Ureter (tissue), 1 donor: Measurements from ENCODE around the gene PRRX2. TPM values are rescaled to one million over a fixed set of nuclear protein-coding genes. Genes with fewer than 3 reads are reported as not detected.
A peak's percentile ranks its signal among the peaks of the same experiment; 100 is the strongest.
"Not testable (repeated sequence)": the region's sequence is repeated elsewhere in the genome, so short reads cannot be mapped to it uniquely, and the experiment has no call there.

ENCODE experiments used
- DNase-seq: peaks from one replicate; pipeline ENCODE4 v3.0.0-alpha.2; 2020; ENCODE audit warnings: low spot score
- total RNA-seq: library from RNA; stranded (reverse); gene quantifications from one replicate; pipeline ENCODE4 v1.2.4, GENCODE V29; 2023
- donor health status: DM: yes; HTN: yes; CAD: no.

The PRRX2 gene
- total RNA-seq, 1 donor from 2014 or later = 6.5 TPM

DNA sequence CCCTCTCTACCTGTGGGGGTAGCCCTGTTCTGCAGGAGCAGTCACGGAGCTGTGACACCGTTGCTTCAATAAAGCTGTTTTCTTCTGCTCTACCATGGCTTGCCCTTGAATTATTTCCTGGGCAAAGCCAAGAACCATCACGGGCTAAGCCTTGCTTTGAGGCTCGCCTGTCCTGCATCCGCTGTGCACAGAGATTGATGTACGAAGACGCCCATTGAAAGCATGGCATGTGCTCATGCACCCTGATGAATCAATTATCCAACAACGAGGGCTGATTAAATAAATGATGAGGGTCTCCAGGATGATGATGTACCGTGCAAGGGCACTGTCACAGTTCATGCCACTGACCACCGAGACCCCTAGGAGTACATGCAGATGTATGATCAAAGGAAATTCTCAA lies 66.7 kb downstream of the PRRX2 start:
- DNase-seq = no peak

DNA sequence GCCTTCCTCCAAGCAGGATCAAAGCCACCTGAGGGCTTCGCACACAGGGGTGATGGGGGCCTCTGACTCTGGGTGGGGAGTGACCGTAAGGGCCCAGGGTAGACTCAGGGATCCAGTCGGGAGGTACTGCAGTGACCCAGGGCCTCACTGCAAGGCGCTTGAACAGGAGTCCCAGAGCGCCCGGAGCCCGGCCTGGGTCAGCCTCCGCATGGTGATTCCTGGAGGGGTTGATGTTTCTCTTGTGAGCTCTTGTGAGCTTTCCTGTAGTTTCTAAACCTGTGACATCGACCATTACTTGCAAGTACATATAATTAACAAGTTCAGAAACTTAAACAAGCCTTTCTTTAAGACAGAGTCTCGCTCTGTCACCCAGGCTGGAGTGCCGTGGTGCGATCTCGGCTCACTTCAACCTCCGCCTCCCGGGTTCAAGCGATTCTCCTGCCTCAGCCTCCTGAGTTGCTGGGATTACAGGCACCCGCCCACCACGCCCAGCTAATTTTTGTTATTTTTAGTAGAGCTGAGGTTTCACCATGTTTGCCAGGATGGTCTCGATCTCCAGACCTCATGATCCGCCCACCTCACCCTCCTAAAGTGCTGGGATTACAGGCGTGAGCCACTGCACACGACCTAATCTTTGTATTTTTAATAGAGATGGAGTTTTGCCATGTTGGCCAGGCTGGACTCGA lies 67.6 kb downstream of the PRRX2 start:
- DNase-seq = no peak

DNA sequence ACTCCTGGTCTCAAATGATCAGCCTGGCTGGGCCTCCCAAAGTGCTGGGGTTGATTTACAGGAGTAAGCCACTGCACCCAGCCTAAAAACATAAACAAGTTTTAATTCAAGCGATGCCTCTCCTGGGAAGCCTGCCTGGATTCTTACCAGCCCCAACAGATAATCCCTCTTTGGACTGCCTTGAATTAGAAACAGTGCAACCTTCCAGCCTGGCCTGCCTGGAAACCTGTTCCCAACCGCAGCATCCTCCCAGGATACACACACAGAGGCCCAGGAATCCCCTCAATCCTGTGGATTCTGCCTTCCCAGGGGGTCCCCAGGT lies 68.1 kb downstream of the PRRX2 start:
- DNase-seq = no peak

DNA sequence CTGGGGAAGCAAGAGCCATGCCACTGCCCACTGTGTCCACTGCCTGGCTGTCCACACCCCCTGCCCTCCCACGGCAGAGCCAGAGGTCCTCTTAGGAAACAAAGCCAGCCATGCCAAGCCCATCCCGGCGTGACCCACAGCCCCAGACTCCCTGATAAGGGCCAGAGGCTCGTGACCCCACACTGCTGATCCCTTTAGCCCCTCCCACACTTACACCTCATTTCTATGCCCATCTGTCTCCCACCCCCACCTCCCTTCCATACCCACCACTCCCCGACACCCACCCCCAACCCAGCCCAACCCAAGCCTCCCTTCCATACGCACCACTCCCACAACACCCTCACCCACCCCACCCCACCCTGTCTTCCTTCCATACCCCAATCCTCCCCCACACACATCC lies 70.1 kb downstream of the PRRX2 start:
- DNase-seq = no peak

DNA sequence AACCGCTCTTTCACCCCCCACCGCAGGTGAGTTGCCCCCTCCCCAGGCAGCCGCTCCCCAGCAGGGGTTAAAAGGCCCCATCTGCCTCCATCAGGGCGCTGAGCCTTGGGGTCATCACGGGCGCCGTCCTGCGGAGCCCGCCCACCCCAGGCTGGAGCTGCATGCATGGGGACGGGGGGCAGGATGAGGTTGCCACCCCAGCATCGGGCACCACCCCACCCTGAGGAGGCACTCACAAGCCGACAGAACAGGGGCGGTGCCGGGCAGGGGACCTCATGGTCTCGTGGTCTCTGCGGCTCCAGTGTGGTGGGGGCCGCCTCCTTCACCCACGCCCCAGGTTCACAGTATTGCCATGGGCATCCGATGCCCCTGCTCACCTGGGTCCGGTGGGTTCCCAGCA lies 70.9 kb downstream of the PRRX2 start:
- no peak for DNase-seq

DNA sequence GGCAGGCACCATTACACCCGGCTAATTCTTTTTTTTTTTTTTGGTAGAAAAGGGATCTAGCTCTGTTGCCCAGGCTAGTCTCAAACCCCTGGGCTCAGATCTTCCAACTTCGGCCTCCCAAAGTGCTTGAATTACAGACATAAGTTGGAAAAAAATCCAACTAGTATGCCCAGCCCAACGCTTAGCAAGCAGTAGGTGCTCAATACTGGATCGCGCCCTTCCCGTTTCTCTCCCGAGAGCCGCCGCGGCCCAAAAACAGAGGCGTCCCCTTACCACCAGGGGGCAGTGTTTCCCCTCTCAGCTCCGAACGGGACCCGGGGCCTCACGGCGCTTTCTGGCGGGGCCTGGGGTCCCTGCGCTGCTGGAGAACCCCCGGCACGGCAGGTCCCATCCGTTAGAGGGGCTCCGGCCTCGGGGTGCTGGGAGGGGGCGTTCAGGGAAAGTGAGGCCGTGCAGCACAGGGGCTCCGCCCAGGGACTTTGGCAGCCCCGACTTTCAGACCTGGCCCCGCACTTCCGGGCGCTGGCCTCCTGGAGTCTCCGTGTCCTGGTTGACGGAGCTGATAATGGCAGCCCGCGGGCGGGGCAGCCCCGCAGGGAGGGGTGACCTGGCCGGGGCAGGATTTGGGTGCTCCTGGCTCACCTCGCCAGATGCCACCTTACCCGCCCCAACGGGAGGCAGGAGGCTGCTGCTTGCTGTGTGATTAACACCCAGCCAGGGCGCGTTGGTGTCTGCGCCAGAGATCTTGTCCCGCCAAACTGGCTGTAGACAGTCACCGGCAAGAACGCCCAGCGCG lies 72.2 kb downstream of the PRRX2 start:
- DNase-seq = peak; percentile 90

DNA sequence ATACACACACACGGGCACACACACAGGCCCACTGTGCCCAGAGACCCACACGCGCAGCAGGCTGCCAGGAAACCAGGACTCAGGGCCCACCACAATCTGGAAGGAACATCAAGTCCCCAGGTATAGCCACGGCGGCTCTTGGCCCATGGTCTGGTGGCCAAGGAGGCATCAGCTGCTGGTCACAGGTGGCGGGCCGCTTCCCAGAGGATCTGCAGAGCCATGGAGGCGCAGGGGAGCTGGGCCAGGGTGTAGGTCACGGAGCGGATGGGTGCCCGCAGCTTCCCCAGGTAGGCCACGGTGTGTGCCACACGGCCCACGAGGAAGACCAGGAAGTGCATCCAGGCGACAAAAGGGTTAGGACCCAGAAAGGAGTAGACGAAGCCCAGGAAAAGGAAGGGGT lies 74.0 kb downstream of the PRRX2 start:
- DNase-seq = no peak

DNA sequence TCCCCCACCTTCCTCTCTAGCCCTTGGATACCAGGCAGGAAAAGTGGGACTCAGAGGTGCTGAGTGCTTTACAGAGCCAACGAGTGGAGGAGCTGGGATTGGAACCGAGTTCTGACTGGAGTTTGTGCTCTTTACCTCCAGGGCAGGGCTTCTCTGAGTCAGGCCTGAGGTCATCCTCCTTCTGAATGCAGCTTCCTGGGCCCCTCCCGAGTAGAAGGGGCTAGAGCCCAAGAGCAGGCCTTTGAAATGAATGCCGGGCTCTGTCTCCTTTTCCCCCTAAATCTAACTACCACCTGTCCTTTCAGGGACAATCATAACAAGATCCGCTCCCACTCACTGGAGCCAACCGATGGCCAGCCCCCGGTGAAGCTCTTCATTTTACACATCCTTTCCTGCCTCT lies 74.7 kb downstream of the PRRX2 start:
- no peak for DNase-seq

DNA sequence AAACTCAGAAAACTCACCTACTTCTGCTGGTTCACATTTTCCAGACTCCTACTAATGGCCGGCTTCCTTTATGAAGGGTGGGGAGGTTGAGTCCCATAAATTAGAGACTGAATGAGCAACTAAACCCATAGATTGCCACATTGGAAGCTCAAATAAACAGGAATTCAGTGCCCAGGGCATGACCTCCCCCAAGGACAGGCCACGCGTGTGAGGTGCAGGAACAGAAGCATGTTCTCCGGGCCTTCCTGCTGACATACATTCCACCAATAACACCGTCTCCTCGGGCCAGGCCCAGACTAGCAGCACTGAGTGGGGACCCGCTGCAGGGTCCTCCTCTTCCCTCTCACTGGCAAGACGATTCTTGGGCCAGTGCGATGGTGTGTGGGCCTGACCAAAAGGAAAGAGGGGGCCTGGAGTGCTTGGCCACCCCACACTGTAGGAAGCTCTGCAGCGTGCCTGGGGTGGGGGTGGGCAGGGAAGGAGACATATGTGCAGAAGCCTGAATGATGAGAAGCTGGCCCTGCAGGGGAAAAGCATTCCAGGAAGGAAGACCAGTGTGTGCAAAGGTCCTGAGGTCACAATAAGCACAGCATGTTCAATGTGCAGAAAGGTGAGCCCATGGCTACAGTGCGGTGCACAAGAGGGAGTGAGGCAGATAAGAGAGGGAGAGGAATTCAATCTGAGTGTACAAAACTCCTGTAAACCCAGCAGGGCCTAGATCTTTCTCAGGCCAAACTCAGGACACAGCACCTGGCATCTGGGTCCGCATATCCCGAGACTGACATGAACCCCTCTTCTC lies 75.4 kb downstream of the PRRX2 start:
- DNase-seq = no peak

DNA sequence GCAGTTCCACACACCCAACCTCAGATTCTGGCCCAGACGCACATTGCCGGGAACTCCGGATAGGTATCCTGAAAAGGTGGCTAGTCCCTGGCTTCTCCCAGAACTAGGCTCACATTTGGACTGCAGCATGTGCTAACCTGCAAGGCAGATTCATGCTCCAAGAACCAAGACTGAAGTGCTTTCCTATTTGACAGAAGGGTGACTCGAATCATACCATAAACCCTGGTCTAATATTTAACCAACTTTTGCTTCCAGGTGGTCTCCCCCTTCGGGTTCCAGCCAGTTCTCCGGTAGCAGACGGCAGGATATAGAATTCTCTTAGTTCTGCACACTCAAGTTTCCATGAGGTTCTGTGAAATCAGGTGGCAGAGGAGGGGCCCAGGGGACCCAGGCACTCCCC lies 79.8 kb downstream of the PRRX2 start:
- no peak for DNase-seq

DNA sequence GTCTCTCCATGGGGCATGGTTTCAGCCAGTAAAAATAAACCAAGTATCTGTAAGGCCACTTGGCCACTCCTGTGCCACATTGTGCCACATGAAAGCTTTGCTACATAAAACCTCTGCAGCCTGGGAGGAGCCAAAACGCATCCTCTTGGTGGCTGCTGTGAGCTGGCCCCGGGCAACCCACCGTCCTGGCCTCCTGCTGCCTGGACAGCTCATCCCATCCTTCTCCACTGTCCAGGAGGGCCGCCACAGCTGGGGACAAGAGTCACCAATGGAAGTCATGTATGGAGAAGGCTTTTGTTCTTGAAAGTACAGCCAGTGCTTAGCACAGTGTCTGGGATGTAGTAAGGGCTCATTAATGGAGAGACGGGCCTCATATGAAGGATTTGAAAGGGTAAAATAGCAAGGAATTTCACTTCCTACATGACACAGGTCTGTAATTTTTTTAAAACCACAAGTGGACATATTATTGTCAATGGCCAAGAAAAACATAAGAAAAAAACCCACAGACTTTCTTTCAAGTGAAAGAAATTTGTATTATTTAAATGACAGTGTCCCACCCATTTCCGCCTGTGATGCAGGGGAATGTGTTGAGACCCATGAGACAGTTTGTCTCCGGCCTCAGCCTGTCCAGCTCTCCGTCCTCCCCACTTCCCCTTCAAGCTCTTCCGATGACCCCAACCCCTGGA lies 80.8 kb downstream of the PRRX2 start:
- DNase-seq = no peak

DNA sequence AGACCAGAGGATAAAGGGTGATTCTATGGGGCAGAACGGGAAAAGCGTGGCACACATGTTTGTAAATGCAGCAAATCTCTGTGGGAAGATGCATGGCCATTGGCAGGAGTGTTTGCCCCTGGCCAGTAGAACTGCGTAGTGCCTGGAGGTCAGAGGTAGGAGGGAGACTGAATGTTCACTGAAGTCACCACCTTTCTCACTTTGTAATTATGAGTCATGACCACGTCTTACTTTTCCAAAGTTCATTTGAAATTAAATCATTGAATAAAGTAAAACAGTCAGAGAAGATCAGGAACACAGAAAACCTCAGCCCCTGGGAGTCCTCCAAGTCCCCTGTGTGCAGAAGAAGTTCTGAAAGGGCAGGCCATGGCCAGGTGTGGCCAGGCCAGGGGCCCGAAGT lies 82.8 kb downstream of the PRRX2 start:
- DNase-seq = no peak

DNA sequence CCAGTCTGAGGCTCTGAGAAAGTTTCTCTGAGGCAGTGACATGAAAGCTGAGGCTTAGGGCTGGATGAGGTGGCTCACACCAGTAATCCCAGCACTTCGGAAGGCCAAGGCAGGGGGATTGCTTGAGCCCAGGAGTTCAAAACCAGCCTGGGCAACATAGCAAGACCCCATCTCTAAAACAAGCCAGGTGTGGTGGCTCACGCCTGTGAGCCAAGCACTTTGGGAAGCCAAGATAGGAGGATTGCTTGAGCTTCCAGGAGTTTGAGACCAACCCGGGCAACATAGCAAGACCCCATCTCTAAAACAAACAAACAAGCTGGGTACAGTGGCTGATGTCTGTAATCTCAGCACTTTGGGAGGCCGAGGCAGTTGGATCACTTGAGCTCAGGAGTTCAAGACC lies 83.6 kb downstream of the PRRX2 start:
- not testable (repeated sequence) for DNase-seq

DNA sequence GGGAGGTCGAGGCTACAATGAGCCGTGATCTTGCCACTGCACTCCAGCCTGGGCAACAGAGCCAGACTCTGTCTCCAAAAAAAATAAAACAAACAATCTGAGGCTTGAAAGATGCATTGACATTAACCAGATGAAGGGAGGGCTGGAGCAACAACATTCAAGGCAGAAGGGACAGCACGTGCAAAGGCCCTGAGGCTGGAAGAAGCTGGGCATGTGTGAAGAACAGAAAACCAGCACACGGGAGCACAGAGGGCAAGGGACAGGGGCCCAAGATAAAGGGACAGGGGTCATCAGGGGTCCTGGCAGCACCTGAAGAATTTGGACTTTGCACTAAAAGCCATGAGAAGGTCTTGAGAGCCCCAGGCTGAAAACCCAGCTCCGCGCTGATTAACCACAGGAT lies 84.1 kb downstream of the PRRX2 start:
- DNase-seq = no peak

DNA sequence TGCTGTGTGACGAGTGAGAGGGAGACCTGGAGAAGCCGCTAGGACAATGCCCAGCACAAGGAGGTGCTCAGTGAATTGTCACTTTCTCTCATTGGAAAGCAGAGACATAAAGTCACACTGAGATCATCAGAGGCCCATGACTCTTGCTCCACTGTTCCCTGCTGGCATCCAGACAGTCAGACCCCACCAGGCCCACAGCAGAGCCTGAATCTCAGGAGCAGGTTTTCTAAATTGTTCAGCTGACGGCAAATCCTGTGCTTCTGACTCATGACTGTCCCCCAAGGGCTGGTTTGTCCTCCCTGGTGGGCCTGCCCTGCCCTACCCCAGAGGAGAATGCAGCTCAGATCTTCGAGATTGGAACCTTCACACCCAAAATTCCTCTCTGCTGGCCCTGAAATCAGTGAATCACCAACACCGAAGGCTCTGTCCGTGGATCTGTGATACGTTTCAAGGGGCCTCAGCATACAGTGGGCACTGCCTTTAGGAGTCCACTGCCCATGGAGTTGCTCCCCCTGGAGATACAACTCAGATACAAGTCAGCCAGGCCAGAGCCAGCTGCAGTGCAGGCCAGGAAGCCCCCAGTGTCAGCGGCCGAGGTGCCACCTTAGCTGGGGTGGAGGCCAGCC lies 84.7 kb downstream of the PRRX2 start:
- DNase-seq = no peak

DNA sequence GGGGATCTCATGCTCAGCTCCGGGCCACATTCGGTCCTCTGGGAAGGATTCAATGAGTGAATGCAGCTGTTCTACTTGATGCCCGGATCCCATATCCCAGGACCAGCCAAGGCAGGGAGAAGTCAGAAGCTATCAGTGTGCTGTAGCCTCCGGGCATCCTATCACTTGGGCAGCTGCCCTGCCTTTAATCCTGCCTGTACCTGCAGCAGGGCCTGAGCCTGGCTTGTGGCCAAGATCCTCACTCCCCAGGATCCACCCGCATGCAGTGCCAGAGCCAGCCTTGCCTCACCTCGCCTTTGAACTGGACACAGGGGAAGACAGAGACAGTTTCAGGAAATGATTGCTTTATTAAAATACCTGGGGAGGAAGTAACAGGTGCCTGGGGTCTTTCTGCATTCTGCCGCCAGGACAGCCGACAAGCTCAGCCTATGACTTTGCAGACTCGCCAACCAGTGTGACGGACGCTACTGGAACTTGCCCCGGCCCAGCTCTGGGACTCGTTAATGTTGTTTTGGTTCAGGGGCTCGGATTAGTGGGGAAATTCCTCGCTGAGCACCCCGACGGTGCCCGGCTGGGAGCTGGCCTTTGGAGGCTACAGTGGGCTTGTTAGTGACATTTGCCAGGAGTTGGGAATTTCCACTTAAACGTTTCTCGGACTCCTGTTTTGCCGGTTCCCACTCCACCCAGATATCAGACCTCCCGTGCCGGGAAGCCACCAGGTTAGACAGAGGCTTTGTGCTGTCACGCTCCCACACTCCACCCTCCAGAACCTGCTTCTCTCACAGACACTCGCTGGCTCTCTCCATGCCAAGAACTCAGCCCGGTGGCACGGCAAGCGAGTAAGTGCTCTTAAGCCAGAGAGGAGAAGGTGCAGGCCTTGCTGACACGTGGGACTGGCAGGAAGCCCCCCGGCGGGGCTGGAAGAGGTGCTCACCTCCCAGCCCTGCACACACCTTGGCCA lies 86.7 kb downstream of the PRRX2 start:
- DNase-seq = peak; percentile 86

DNA sequence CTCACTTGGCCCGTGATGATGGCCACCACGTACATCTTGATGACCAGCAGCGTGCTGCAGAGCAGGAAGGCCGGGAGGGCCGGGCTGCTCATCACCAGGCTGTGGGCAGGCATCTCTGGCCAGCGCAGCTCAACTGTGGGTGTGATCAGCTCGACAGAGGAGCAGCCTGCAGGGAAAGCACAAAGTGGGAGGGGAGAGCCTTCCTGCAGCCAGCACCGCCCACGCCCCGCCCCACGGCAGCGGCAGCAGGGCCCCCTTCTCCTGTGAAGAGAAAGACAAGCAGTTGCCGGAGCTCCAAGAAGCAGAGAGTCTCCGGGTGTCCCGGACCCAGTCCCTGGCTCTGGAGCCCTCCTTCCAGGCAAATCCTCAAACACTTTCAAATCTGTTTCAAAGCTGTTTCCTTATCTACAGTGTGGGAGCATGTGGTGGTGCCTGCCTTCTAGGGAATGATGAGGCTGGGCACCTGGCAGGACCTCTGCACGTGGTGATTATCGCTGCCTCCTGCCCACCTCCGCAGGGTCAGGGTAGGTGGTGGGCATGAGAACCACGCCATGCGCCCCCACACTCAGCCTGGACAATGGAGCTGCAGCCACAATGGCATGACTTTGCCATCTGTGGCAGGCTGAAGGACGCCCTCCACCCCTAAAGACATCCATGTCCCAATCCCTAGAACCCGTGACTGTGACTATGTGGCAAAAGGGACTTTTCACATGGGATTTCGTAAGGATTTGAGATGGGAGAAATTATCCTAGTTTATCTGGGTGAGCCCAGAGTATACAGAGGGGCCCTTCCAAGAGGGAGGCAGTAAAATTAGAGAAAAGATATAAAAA lies 87.7 kb downstream of the PRRX2 start, which contains the start of gene PTGES:
PTGES (minus strand) TSS at position 143 of the 830 bp plus-strand sequence; CDS start at position 113, 30 bp downstream.
- peak; percentile 84 for DNase-seq

DNA sequence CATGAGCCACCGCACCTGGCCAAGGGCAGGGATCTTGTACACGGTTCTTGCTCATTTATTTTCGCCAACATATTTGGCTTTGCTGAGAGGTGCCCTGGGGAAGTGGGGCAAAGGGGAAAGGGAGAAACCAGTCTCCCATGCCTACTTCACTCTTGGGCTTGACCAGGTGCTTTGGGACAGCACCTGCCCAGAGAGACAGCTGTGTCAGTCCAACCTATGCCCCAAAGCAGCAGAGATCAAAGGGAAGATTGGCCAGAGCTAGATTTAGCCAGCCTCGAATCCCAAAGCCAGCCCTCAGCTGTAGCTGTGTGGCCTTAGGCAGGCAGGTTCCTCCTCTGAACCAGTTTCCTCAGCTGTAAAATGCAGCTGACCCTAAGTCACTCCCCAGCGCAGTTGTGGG lies 89.7 kb downstream of the PRRX2 start:
- DNase-seq = no peak

DNA sequence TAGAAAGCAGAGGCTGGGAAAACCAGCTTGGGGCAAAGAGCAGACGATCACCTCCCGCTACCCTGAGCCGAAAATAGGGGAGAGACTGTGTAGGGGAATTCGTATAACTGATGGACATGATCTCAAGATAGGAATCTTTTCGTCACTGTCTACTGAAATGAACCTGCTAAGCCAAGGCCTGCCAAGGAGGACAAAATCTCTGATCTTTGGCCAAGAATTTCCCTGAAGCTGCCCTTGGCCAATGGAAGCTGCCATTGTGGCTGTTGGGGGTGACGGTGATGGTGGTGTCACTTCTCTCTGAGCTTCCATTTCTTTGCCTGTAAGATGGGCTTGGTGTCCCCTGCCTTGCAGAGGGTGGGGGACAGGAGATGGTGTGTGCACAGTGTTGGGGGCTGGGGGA lies 90.7 kb downstream of the PRRX2 start:
- DNase-seq = no peak

DNA sequence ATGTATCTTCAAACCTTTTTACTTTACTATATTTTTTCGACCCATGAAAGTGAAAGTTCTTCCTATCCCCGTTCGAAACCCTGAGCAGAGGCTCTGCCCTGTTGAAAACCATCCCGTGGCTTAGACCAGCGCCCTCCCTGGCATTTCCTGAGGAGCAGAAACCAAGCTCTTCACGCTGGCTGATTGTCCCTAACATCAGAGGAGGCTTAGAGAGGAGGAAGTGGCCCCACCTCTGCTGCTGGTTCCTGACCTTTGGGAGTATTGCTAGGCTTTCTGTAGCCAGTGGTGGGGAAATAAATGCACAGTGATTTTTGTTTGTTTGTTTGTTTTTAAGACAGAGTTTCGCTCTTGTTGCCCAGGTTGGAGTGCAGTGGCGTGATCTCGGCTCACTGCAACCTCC lies 91.6 kb downstream of the PRRX2 start:
- no peak for DNase-seq
